RWPE1 (cell line): ENCODE data around the gene ZCCHC14.
"Not testable (repeated sequence)": the region's sequence is repeated elsewhere in the genome, so short reads cannot be mapped to it uniquely, and the experiment has no call there.

Experiments
- CTCF ChIA-PET: fragments of 350-600 bp; sonication (Branson Sonifier 250); formaldehyde crosslinking; extraction: SDS; loops from one replicate; lab custom pipeline; 2021; lab: Yijun Ruan, JAX
- POLR2A ChIA-PET: fragments of 400-600 bp; formaldehyde crosslinking; extraction: SDS; loops from one replicate; lab custom pipeline; 2020; ENCODE audit warnings: antibody characterized with exemption; ENCODE audit not compliant: low non-redundant PET; lab: Yijun Ruan, JAX
- DNase-seq: peaks from one replicate; pipeline ENCODE4 v3.0.0; 2012; ENCODE audit warnings: low spot score
- H3K27ac ChIP-seq: fragments of 450-650 bp; 2 replicates; pipeline ENCODE4 v1.5.1; 2017
- CTCF ChIP-seq: fragments of 450-650 bp; conservative IDR thresholded peaks from 2 replicates; pipeline ENCODE4 v1.5.1; 2017; ENCODE audit warnings: low read depth, mild to moderate bottlenecking

ZCCHC14 gene

DNA sequence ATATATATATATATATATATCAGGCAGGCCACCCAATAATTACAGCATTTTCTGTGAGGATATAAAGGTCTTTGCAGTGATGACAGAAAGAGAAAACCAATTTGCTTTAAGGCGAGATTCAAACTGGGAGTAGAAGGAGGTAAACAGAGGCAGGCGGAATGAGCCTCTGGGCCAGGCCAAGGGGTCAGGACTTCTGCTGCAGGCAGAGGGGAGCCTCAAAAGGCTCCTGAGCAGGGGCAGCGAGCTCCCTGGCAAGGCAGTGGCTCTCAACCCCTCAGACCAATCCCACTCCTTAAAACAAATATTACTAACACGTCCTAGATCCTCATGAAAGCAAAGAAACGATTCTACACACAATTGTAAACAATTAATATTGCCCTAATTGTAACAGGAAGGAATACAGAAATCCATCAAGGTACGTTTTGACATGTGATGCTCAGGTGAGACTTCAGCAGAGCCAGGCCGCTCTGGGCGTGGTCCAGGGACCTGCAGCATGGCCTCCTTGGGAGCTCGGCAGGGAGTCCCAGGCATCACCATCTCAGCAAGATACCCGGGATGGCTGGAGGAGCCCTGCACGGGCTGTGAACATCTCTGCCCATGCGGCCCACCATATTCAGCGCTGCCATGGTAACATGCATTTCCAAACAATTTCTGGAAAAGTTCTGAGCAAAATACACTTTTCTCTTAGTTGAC, 127.7 kb downstream of the ZCCHC14 start:
- no peak for DNase-seq
- no peak for TF ChIP-seq CTCF
- CTCF ChIA-PET, result interaction anchor here (0.7 kb wide), 1 partner anchor 40 kb away, joined by 4 read pairs; no protein-coding TSS in a partner anchor
- H3K27ac ChIP-seq, result no peak overlapping the region
- POLR2A ChIA-PET, result no interaction called here

- DNase-seq, result no peak
- peak overlapping the region; percentile 24 for H3K27ac ChIP-seq
- CTCF ChIA-PET, result no interaction called here
- TF ChIP-seq CTCF, result no peak
- POLR2A ChIA-PET, result no interaction called here
Measured at GRCh38 chr16:87363771-87364455, 128.9 kb downstream of the ZCCHC14 start.

DNA sequence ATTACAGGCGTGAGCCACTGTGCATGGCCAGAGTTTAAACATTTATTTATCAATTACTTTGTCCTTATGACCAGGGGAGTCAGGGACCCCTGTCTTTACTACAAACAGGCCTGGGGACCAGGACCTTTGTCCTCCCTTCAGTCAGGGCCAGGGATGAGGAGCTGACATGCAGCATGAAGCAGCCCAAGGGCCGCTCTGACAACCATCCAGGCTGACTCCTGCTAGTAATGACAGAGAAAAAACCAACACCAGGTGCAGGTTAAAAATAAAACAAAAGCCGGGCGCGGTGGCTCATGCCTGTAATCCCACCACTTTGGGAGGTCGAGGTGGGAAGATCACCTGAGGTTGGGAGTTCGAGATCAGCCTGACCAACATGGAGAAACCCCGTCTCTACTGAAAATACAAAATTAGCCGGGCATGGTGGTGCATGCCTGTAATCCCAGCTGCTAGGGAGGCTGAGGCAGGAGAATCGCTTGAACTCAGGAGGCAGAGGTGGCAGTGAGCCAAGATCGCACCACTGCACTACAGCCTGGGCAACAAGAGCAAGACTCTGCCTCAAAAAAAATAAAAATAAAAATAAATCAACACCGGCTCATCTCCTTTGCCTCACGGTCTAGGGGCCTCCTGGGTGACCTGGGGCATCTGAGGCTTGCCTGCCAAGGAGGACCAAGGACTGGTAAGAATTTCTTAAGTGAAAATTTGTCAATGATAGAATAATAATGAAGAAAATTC, 129.8 kb downstream of the ZCCHC14 start:
- POLR2A ChIA-PET, result not testable (repeated sequence)
- CTCF ChIA-PET, result interaction anchor here (0.7 kb wide), 1 partner anchor 720 kb away, joined by 3 read pairs; no protein-coding TSS in a partner anchor

DNA sequence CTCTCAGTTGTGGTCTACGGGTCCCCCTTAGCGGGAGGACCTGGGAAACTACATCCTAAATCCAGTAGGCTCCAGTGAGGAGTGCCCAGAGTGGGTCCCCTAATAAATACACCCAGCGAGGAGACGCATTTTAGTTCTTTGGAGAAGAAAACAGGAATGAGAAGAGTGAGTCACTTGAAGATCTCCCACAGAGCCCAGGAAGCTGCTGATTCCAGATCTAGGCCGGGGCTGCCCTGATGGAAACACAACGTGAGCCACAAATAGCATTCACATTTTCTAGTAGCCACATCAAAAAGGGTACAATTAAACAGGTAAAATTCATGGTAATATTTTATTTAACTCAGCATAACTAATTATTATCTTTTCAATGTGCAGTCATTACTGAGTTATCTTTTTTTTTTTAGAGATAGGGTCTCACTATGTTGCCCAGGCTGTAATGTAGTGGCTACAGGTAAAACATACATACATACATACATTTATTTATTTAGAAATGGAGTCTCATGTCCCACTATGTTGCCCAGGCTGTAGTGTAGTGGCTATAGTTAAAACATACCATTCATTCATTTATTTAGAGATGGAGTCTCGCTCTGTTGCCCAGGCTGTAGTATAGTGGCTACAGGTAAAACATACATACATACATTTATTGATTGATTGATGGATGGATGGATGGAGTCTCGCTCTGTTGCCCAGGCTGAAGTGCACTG, 130.8 kb downstream of the ZCCHC14 start:
- CTCF ChIA-PET, result no interaction called here
- DNase-seq, result no peak
- POLR2A ChIA-PET, result no interaction called here
- H3K27ac ChIP-seq, result no peak overlapping the region
- TF ChIP-seq CTCF, result no peak

More for the DNA sequence above, 129.8 kb downstream of the ZCCHC14 start:
- not testable (repeated sequence) for H3K27ac ChIP-seq, DNase-seq

DNA sequence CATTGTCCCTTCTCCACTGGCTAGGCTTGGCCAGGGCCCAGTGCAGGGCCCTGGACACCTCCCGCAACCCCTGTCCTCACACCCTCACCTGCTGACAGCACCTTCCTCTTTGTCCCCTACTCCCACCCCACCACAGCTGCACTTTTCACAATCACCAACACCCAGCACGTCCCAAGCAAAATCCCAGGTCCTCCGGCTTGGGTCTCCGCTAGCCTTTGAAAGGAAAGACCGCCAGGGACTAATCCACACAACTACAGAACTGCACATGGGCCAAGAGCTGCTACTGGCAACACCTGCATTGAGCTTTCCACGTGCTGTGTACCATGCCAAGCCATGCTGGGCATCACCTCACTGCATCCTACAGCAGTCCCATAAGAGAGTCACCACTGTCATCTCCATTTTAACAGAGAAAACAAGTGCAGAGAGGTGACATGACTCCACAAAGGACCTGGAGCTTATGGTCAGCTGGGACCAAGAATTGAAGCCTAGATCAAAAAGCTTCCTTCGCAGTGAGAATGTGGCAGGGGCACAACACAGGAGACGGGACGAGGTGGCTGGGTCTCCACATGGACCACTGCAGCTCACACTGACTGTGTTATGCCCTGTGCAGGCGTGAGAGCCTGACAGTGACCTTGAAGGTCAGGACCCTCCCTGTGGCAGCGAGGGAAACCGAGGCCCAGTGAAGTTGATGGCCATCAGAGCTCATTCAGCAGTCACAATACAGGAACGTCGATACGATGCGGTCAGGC, 131.8 kb downstream of the ZCCHC14 start:
- CTCF ChIA-PET, result interaction anchor here (0.5 kb wide), 1 partner anchor 600 kb away, joined by 4 read pairs; no protein-coding TSS in a partner anchor
- POLR2A ChIA-PET, result no interaction called here
- no peak for DNase-seq
- no peak overlapping the region for H3K27ac ChIP-seq
- no peak for TF ChIP-seq CTCF

DNA sequence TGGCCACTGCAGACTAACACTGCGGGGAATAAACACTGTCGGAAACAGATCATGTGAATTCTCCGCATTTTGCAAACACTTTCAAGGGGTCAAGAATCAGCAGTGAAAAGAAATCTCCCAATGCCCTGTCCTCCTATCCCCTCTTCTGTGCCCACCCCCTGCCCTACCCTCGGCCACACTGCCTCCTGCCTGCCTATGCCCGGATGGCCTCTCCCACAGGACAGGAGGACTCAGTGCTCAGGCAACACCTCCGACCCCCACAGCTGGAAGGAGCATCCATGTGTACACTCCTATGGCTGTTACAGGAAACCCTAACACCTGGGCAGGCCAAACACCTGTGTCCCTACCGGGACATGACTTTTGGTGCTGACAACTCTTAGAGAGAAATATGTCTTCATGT, 133.7 kb downstream of the ZCCHC14 start:
- CTCF ChIA-PET, result no interaction called here
- DNase-seq, result no peak
- no peak for TF ChIP-seq CTCF
- POLR2A ChIA-PET, result no interaction called here
- H3K27ac ChIP-seq, result no peak overlapping the region
